ENCODE measurements around the gene CRYGC. TPM values are rescaled to one million over a fixed set of nuclear protein-coding genes. Genes with fewer than 3 reads are reported as not detected.
"Not testable (repeated sequence)": the region's sequence is repeated elsewhere in the genome, so short reads cannot be mapped to it uniquely, and the experiment has no call there.

The CRYGC gene
- polyA plus RNA-seq, 1 experiment: not detected

DNA sequence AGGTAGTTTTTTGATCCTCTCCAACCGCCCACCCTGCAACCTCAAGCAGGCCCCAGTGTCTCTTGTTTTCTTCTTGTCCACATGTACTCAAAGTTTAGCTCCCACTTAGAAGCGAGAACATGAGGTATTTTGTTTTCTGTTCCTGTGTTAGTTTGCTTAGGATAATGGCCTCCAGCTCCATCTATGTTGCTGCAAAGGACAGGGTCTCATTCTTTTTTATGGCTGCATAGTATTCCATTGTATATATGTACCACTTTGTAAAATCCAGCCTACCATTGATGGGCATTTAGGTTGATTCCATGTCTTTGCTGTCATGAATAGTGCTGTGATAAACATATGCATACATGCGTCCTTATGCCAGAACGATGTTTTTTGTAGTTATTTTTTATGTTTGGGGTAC is 2.5 kb downstream of the CRYGC start:
- H3K27me3 ChIP-seq (ENCODE audit: control insufficient read depth, insufficient read depth, low read length): 0 out of 2 replicates have a peak, but pooled peaks cover 2% of the 10 kb centered on the region
- DNase-seq (ENCODE audit: low read depth): no peak
- ChIA-PET POLR2A (no interaction called here), CTCF (no interaction called here)
- no peak overlapping the region for H3K4me3 ChIP-seq (ENCODE audit: low read depth, low read length)
- H3K36me3 ChIP-seq (ENCODE audit: control insufficient read depth, insufficient read depth, low read length): no peaks in the 10 kb centered on the region
- TF ChIP-seq, protein P1, sequence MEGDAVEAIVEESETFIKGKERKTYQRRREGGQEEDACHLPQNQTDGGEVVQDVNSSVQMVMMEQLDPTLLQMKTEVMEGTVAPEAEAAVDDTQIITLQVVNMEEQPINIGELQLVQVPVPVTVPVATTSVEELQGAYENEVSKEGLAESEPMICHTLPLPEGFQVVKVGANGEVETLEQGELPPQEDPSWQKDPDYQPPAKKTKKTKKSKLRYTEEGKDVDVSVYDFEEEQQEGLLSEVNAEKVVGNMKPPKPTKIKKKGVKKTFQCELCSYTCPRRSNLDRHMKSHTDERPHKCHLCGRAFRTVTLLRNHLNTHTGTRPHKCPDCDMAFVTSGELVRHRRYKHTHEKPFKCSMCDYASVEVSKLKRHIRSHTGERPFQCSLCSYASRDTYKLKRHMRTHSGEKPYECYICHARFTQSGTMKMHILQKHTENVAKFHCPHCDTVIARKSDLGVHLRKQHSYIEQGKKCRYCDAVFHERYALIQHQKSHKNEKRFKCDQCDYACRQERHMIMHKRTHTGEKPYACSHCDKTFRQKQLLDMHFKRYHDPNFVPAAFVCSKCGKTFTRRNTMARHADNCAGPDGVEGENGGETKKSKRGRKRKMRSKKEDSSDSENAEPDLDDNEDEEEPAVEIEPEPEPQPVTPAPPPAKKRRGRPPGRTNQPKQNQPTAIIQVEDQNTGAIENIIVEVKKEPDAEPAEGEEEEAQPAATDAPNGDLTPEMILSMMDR (IDR thresholded peaks at IDR 0.05; ENCODE audit: insufficient read depth, low read depth, low read length): no peak

DNA sequence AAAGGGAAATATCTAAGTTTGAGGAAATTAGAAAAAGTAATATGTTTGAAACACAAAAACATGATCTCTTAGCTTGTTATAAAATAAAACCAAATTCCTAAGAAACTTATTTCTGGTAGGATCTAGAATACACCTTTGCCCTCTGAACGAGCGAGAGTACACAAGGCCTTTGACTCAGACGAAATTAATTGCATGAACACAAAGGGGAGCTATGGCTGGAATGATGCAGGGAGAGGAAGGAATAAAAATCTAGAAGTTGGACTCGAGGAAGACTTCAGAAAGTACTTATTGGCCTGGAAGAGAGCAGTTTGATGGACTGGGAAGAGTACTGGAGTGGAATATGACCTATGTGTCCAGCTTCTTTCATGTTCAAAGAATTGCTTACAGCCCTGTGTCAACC is 4.4 kb downstream of the CRYGC start:
- H3K36me3 ChIP-seq (ENCODE audit: control insufficient read depth, insufficient read depth, low read length): no peaks in the 10 kb centered on the region
- DNase-seq (ENCODE audit: low read depth): no peak
- POLR2A ChIA-PET: no interaction called here
- H3K4me3 ChIP-seq (ENCODE audit: low read depth, low read length): no peak overlapping the region
- TF ChIP-seq, protein P1 (IDR thresholded peaks at IDR 0.05; ENCODE audit: insufficient read depth, low read depth, low read length): no peak
- 0 out of 2 replicates have a peak, but pooled peaks cover 2% of the 10 kb centered on the region for H3K27me3 ChIP-seq (ENCODE audit: control insufficient read depth, insufficient read depth, low read length)
- CTCF ChIA-PET: interaction anchor here (0.9 kb wide), 1 partner anchor 12 kb away, joined by 4 read pairs; no protein-coding TSS in a partner anchor

DNA sequence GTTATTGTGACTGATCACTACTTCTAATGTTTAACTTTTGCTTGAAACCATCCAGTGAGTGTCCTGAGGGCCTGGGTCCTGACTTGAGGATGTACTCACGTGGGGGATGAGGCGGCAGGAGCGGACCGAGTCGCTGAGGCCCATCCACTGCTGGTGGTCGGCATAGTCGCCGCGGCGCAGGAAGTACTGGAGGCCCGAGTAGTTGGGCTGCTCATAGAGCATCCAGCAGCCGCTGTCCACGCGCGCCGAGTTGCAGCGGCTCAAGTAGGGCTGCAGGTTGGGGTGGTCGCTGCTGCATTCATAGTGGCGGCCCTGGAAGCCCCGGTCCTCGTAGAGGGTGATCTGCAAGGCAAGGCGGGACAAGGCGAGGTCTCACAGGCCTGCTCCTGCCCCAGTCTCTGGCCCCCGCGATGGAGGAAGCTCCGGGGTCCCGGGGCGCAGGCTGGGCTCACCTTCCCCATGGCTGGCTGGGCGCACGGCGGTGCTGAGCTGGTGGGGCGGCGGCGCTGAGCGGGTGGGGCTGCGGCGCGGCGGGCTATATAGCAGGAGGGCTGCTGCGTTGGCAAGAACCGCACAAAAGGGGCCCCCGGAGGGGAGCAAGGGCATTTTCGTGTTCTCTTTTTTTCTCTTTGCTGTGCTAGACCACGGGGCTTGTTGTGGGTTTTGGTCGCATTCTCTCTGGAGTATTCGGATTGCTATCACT is 5.5 kb downstream of the CRYGC start, which contains the start of gene CRYGD:
Gene CRYGD (minus strand): TSS at position 512 of the 703 bp plus-strand sequence. CDS start 51 bp downstream, at position 461.
- H3K4me3 ChIP-seq (ENCODE audit: low read depth, low read length); POLR2A ChIA-PET: not testable (repeated sequence)

DNA sequence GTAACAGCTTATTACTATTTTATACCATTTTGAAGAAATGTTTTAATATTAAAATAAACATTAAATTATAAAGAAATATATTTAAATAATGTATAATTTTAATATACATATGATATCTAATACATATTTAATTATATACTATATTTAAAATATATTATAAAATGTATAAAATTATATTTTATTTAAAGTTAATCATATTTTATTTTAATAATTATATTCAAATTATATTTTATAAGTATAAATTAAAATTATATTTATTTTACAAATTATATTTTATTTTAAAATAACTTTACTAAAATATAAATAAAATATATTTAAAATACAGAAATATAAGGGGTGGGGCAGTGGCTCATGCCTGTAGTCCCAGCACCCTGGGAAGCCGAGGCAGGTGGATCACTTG is 7.4 kb downstream of the CRYGC start:
- H3K27me3 ChIP-seq (ENCODE audit: control insufficient read depth, insufficient read depth, low read length): 0 out of 2 replicates have a peak, but pooled peaks cover 2% of the 10 kb centered on the region
- TF ChIP-seq, protein P1 (IDR thresholded peaks at IDR 0.05; ENCODE audit: insufficient read depth, low read depth, low read length): no peak
- no peaks in the 10 kb centered on the region for H3K36me3 ChIP-seq (ENCODE audit: control insufficient read depth, insufficient read depth, low read length)
- ChIA-PET CTCF (no interaction called here), POLR2A (no interaction called here)
- DNase-seq (ENCODE audit: low read depth): no peak
- H3K4me3 ChIP-seq (ENCODE audit: low read depth, low read length): no peak overlapping the region

More for the DNA sequence above, 5.5 kb downstream of the CRYGC start, which contains the start of gene CRYGD:
- H3K27me3 ChIP-seq (ENCODE audit: control insufficient read depth, insufficient read depth, low read length); H3K36me3 ChIP-seq (ENCODE audit: control insufficient read depth, insufficient read depth, low read length); CTCF ChIA-PET; DNase-seq (ENCODE audit: low read depth): not testable (repeated sequence)

DNA sequence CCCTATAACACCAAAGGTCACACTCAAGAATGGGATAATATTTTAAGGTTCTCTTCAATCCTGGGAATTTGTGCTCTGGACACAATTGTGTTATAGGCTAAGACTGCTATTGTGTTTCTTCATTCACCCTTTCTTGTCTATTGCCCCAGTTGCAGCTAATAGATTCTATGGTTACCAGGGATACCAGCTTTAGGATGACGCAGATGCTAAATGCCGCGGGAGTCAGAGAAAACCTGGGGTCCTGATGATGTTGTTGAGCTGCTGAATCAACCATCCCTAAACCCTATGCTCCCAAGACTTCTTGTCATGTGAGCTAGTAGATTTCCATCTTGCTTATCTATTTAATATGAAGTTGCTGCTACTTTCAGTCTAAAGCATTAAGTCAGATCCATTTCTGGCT is 10.7 kb downstream of the CRYGC start:
- ChIA-PET CTCF (no interaction called here), POLR2A (no interaction called here)
- H3K27me3 ChIP-seq (ENCODE audit: control insufficient read depth, insufficient read depth, low read length): no peaks in the 10 kb centered on the region
- no peak for DNase-seq (ENCODE audit: low read depth)
- TF ChIP-seq, protein P1 (IDR thresholded peaks at IDR 0.05; ENCODE audit: insufficient read depth, low read depth, low read length): no peak
- no peak overlapping the region for H3K4me3 ChIP-seq (ENCODE audit: low read depth, low read length)
- H3K36me3 ChIP-seq (ENCODE audit: control insufficient read depth, insufficient read depth, low read length): no peaks in the 10 kb centered on the region

DNA sequence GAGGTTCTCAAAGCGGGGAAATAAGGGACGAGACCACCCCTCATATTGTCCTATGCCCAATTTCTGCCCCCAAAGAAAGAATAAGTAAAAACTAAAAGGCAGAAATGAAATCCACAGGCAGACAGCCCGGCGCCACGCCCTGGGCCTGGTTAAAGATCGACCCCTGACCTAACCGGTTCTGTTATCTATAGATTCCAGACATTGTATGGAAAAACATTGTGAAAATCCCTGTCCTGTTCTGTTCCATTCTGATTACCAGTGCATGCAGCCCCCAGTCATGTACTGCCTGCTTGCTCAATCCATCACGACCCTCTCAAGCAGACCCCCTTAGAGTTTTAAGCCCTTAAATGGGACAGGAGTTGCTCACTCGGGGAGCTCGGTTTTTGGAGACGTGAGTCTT is 12.2 kb downstream of the CRYGC start:
- POLR2A ChIA-PET: not testable (repeated sequence)

More for the DNA sequence above, 12.2 kb downstream of the CRYGC start:
- H3K36me3 ChIP-seq (ENCODE audit: control insufficient read depth, insufficient read depth, low read length); H3K27me3 ChIP-seq (ENCODE audit: control insufficient read depth, insufficient read depth, low read length); DNase-seq (ENCODE audit: low read depth); H3K4me3 ChIP-seq (ENCODE audit: low read depth, low read length); CTCF ChIA-PET: not testable (repeated sequence)

Measured in BJ (cell line).